NK-92 treated with Interleukin-12 subunit alpha and Interleukin-12 subunit beta, amount 100 ng/mL, for 24 hours (cell line): ENCODE results near the gene SEC22A.
"Not testable (repeated sequence)": the region's sequence is repeated elsewhere in the genome, so short reads cannot be mapped to it uniquely, and the experiment has no call there.

ENCODE experiments used
- DNase-seq: peaks from one replicate; lab custom pipeline; 2025; lab: John Stamatoyannopoulos, UW

Gene SEC22A

DNA sequence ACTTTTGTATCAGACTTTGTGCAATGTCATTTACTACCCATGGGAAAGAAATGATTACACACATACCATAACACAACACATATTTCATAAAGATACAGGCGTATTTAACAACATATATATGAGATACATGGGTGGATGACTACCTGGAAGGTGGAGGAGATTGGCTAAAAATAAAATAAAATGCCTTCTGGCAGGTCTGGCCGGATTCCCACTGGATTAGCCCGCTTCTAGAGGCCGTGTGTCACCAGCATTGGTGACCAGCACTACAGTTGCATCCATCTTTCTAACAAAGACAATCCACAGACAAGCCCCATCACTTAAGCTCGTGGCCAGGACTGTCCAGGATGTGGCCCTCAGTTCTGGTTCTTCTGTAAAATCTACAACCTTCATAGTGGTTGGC is 21.0 kb upstream of the SEC22A start:
- no peak for DNase-seq

- no peak for DNase-seq
Measured at GRCh38 chr3:123186695-123187094, 15.0 kb upstream of the SEC22A start.

GRCh38 chr3:123188058-123188457 is 13.7 kb upstream of the SEC22A start:
- no peak for DNase-seq

DNA sequence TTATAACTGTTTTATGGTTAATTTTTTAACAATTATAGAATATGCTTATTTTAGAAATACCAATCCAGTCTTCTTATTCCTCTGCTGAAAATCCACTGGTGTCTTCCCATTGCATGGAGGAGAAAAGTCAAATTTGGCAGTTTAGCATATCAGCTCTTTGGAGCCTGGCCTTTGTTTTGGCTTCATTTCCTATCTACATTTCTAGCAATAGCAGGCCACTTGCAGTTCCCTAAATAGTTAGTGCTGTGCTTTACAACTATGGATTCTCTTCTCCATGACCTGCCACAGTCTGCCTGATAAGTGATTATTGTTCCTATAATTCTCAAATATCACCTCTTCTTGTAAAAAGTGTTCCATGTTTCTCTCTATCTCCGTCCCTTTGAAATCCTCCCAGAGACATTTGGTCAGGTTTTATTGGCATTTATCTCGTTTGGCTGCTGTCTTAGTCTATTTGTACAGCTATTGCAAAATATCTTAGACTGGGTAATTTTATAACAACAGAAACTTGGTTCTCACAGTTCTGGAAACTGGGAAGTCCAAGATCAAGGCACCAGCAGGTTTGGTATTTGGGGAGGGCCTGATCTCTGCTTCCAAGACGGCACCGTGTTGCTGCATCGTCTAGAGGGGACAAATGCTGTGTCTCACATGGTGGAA is 8.2 kb upstream of the SEC22A start:
- no peak for DNase-seq

GRCh38 chr3:123194552-123194951 is 7.2 kb upstream of the SEC22A start:
- no peak for DNase-seq

DNA sequence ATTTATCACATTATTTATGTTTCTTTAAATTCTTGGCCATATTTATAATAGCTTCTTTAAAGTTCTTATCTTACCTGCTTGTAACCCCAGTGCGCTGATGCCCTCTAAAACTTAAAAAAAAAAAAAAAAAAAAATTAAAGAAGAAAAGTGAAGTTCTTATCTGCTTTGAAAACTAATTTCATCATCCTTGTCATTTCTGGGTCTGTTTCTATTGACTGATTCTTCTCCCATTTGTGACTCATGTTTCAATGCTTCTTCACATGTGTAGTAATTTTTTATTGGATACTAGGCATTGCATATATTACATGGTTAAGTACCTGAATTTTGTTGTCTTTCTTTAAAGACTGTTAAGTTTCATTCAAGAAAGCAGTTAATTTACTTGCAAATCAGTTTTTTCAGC is 3.4 kb upstream of the SEC22A start:
- DNase-seq = no peak

DNA sequence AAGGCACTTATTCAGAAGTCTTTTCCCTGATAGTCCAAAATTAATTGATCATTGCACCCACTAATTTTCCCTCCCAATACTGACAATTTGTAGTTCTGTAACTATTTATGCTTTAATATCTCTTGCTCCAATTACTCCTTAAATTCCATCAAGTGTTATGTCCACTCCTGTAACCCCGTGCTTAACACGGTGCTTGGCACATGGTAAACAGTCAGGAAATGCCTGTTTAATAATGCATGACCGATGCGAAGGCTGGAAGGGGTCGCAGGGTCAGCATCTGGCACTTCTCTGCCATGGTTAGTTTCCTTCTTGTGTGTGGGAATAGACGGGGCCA is 553 bp upstream of the SEC22A start:
- no peak for DNase-seq

- DNase-seq = no peak
Measured at GRCh38 chr3:123202451-123202850, 708 bp downstream of the SEC22A start.

GRCh38 chr3:123218990-123219389 is 17.2 kb downstream of the SEC22A start:
- no peak for DNase-seq

DNA sequence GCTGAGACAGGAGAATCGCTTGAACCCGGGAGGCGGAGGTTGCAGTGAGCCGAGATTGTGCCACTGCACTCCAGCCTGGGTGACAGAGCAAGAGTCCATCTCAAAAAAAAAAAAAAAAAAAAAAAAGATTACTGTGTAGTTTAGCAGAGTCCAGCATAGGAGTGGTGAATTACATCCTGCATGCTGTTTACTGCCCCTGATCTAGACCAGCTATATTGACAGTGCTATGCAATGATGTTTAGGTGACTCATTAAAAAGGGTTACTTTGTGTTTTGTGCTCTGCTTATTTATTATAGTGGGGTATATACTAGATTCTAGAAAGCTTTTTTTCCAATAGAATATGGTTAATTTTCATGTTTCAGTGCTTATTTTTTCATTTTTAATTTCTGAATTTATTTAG is 19.6 kb downstream of the SEC22A start:
- not testable (repeated sequence) for DNase-seq

GRCh38 chr3:123225016-123225415 is 23.3 kb downstream of the SEC22A start:
- no peak for DNase-seq

GRCh38 chr3:123226549-123226948 is 24.8 kb downstream of the SEC22A start:
- DNase-seq = no peak

GRCh38 chr3:123229145-123229544 is 27.4 kb downstream of the SEC22A start:
- no peak for DNase-seq

- no peak for DNase-seq
Measured at GRCh38 chr3:123236902-123237301, 35.2 kb downstream of the SEC22A start.

GRCh38 chr3:123239186-123239585 is 37.4 kb downstream of the SEC22A start:
- not testable (repeated sequence) for DNase-seq

- DNase-seq = no peak
Measured at GRCh38 chr3:123239756-123240155, 38.0 kb downstream of the SEC22A start.

- no peak for DNase-seq
Measured at GRCh38 chr3:123244128-123244527, 42.4 kb downstream of the SEC22A start.

- no peak for DNase-seq
Measured at GRCh38 chr3:123246866-123247265, 45.1 kb downstream of the SEC22A start.

DNA sequence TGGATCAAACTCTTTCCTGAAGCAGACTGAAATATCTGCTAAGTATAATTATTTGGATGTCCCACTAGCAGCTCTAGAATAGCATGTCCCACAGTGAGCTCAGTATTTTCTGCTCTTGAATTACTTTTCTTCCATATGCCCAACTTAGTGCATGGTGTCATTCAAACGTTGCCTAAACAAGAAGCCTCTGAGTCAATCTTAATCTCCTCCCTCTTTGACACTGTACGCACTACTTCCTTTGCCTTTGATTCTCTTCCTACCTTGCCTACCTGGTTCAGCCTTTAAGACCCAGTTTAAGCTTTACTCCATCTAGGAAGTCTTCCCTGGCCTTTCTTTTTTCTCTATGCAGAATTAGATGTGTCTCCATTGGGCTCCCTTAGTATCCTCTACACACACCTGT is 54.5 kb downstream of the SEC22A start:
- no peak for DNase-seq

DNA sequence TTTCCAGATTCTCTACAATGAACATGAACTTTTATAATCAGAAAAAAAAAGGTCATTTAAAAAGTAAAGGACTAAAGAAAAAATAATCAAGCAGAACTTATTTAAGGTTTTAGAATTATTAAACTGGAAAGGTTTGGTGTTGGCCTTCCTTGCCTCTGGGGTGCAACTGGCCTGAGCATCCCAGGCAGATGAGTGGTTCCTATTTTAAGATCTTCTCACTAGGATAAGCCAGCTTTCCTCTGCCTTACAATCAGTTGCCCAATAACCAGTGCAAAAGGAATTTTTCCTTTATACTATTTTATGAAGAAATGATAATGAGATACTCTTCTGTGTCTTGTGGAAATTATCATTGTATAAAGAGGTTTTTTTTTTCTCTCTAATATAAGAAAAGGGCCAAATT is 56.6 kb downstream of the SEC22A start:
- DNase-seq = no peak

DNA sequence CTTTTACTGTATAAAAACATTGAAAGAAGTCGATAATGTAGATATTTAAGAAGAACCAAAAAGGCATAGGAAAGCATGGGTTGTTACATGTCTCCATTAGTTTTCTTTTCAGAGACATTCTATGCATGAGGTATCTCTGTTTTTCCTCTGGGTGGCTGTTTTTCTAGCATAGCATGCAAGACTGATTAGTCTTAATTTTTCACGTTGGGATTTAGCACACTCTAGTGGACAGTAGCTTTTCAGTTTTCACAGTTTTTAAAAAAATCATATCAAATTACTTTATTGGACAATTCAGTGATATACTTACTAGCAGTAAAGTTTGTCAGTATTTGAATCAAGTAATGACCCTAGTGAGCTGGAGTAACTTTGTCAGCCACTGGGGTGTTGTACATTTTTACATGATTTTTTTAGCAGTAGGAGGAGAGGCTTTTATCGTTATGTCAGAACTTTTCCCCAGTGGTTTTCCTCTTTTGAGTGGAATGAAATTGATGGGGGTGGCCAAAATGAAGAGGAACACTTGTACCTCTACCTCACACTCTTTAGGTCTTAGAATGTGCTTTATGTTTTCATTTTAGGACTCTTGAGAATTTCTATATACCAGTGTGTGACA is 57.2 kb downstream of the SEC22A start:
- DNase-seq = no peak

DNA sequence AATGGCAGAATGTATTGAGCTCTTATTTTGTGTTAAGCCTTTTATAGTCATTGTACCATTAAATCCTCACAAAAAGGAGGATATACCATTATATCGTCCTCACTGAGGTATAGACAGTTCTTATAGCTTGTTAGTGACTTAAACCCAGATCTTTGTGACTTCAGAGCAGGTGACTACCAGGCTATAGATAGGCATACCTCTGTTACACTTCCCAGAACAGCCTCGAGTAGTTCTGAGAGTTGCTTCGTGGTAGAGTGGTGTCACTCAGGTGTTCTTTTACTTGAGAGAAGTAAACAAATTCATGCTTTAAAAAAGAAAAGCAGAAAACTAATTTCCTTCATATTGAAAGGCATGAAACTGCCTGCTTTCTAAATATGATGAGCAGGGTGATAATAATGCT is 59.9 kb downstream of the SEC22A start:
- DNase-seq = no peak

- DNase-seq = no peak
Measured at GRCh38 chr3:123262226-123262625, 60.5 kb downstream of the SEC22A start.

DNA sequence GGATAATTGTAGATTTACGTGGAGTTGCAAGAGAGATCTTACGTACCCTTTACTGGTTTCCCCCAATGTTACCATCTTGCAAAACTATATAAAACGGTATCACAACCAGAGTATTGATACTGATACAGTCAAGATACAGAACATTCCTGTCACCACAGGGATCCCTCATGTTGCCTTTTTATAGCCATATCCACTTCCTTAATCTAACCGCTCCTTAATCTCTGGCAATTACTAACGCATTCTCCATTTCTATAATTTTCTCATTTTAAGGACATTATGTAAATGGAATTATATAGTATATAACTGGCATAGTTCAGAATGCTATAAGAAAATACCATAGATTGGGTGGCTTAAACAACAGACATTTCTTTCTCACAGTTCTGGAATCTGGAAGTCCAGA is 61.1 kb downstream of the SEC22A start:
- DNase-seq = no peak
